HFFc6 (cell line): ENCODE data around the gene NLRC3. TPM values are rescaled to one million over a fixed set of nuclear protein-coding genes. Genes with fewer than 3 reads are reported as not detected.
A peak's percentile ranks its signal among the peaks of the same experiment; 100 is the strongest.
"Not testable (repeated sequence)": the region's sequence is repeated elsewhere in the genome, so short reads cannot be mapped to it uniquely, and the experiment has no call there.

Experiments used
- DNase-seq: peaks from one replicate; pipeline ENCODE4 v3.0.0-alpha.2; 2018
- H3K27ac Mint-ChIP-seq: 2 replicates; pipeline ENCODE4 v1.8.0; 2020; ENCODE audit warnings: mild to moderate bottlenecking, mixed read lengths
- H3K27me3 Mint-ChIP-seq: 2 replicates; pipeline ENCODE4 v1.8.0; 2021; ENCODE audit warnings: mild to moderate bottlenecking, moderate library complexity, mixed read lengths; ENCODE audit not compliant: insufficient read depth
- H3K36me3 Mint-ChIP-seq: 2 replicates; pipeline ENCODE4 v1.8.0; 2021; ENCODE audit warnings: low read depth, mixed read lengths
- H3K4me1 Mint-ChIP-seq: 2 replicates; pipeline ENCODE4 v1.8.0; 2020; ENCODE audit warnings: low read depth, mixed read lengths
- H3K4me3 Mint-ChIP-seq: 2 replicates; pipeline ENCODE4 v1.8.0; 2020; ENCODE audit warnings: mild to moderate bottlenecking, moderate library complexity, mixed read lengths
- H3K9me3 Mint-ChIP-seq: 2 replicates; pipeline ENCODE4 v1.8.0; 2020; ENCODE audit warnings: mild to moderate bottlenecking, mixed read lengths
- total RNA-seq, 6 experiments: library from RNA; stranded (reverse); fragmentation: NEBNext Ultra II Directional; extraction: Animal tissue kit (Norgen Biotek cat#: 25700); gene quantifications; 2 replicates in 1 of 6; 3 replicates in 5 of 6; pipeline ENCODE4 v1.2.3, GENCODE V29; 2021
- TF ChIP-seq, protein P1 (sequence below): fragments of 200-600 bp; sonication (generic); IDR thresholded peaks from 2 replicates; pipeline ENCODE4 v1.5.0; 2021; ENCODE audit warnings: antibody characterized with exemption, mild to moderate bottlenecking

Gene NLRC3
- total RNA-seq, 6 experiments from 2014 or later: not detected

DNA sequence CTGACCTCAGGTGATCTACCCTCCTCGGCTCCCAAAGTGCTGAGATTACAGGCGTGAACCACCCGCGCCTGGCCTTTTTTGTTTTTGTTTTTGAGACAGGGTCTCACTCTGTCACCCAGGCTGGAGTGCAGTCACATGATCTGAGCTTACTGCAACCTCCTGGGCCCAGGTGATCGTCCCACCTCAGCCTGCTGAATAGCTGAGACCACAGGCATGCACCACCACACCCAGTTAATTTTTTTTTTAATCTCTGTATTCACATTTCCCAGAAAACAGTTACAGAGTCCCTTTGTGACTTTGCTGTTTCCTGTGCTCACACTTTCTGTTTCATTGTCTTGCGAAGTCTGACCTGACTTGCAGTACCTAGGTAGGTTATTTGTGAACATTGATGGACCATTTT is 73.7 kb downstream of the NLRC3 start:
- Mint-ChIP-seq H3K9me3 (no peaks in the 10 kb centered on the region), H3K4me3 (no peak overlapping the region), H3K4me1 (peaks cover 19% of the 10 kb centered on the region), H3K27me3 (peaks cover 7% of the 10 kb centered on the region; the same call in 1 of the 2 replicates), H3K27ac (no peak overlapping the region), H3K36me3 (peaks cover 14% of the 10 kb centered on the region)
- TF ChIP-seq, protein P1, sequence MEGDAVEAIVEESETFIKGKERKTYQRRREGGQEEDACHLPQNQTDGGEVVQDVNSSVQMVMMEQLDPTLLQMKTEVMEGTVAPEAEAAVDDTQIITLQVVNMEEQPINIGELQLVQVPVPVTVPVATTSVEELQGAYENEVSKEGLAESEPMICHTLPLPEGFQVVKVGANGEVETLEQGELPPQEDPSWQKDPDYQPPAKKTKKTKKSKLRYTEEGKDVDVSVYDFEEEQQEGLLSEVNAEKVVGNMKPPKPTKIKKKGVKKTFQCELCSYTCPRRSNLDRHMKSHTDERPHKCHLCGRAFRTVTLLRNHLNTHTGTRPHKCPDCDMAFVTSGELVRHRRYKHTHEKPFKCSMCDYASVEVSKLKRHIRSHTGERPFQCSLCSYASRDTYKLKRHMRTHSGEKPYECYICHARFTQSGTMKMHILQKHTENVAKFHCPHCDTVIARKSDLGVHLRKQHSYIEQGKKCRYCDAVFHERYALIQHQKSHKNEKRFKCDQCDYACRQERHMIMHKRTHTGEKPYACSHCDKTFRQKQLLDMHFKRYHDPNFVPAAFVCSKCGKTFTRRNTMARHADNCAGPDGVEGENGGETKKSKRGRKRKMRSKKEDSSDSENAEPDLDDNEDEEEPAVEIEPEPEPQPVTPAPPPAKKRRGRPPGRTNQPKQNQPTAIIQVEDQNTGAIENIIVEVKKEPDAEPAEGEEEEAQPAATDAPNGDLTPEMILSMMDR: no peak
- DNase-seq: no peak

DNA sequence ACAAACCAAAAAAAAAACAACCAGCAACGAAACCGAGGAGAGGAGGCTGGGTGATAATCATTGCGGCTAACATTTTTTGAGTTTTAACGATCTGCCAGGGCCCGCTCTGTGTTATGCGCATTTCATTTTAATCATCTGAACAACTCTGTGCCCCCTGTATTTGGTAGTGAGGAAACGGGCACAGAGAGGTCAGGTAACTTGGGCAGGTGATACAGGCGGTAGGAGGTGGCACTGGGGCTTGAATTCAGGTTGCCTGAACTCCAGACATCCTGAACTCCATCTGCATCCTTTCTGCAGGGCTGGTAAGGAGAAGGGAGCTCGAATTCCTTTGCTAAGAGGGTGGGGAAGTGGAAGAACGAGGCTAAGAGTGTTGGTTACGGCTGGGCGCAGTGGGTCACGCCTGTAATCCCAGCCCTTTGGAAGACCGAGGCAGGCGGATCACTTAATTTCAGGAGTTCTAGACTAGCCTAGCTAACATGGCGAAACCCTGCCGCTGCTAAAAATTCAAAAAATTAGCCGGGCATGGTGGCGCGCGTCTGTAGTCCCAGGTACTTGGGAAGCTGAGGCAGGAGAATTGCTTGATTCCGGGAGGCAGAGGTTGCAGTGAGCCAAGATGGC is 75.3 kb downstream of the NLRC3 start:
- Mint-ChIP-seq H3K27me3 (peaks cover 7% of the 10 kb centered on the region; the same call in 1 of the 2 replicates), H3K4me3 (peak overlapping the region; percentile 93), H3K4me1 (peaks cover 19% of the 10 kb centered on the region), H3K9me3 (no peaks in the 10 kb centered on the region), H3K27ac (peak overlapping the region; percentile 87), H3K36me3 (peaks cover 7% of the 10 kb centered on the region)
- DNase-seq: no peak
- TF ChIP-seq, protein P1: no peak

DNA sequence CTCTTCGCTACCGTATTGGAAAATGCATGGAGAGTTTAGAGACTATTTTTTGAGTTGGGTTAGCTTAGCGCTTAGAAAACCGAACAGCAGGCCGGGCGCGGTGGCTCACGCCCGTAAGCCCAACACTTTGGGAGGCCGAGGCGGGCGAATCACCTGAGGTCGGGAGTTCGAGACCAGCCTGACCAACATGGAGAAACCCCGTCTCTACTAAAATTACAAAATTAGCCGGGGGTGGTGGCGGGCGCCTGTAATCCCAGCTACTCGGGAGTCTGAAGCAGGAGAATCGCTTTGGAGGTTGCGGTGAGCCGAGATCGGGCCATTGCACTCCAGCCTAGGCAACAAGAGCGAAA is 75.8 kb downstream of the NLRC3 start:
- not testable (repeated sequence) for H3K27me3 Mint-ChIP-seq, H3K9me3 Mint-ChIP-seq, DNase-seq, H3K36me3 Mint-ChIP-seq
- Mint-ChIP-seq H3K4me3 (peak overlapping the region; percentile 93), H3K27ac (peak overlapping the region; percentile 87), H3K4me1 (peaks cover 19% of the 10 kb centered on the region)

DNA sequence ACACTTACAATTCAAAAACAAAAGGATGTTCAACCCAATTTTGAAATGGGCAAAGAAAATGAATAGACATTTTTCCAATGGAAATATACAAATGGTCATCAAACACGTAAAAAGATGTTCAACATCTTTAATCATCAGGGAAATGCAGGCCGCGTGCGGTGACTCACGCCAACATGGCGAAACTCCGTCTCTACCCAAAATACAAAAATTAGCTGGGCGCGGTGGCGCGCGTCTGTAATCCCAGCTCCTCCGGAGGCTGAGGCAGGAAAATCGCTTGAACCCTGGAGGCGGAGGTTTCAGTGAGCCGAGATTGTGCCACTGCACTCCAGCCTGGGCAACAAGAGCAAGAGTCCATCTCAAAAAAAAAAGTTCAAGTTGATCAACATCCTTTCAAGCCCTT is 78.2 kb downstream of the NLRC3 start:
- Mint-ChIP-seq H3K36me3 (no peaks in the 10 kb centered on the region; the same call in none of the 2 replicates), H3K4me1 (peaks cover 19% of the 10 kb centered on the region), H3K27me3 (peaks cover 7% of the 10 kb centered on the region; the same call in 1 of the 2 replicates), H3K27ac (no peak overlapping the region), H3K9me3 (no peaks in the 10 kb centered on the region), H3K4me3 (no peak overlapping the region)
- TF ChIP-seq, protein P1: no peak
- DNase-seq: no peak

DNA sequence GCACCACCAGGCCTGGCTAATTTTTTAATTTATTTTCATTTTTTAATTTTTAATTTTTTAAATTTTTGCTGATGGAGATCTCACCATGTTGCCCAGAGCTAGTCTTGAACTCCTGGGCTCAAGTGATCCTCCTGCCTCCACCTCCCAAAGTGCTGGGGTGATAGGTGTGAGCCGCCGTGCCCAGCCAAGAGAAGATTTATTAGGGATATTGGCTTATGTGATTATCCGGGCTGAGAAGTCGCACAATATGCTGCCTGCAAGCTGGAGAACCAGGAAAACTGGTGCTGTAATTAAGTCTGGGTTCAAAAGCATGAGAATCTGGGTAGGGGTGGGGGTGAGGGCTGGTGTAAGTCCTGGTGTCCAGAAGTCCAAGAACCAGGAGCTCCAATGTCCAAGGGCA is 79.4 kb downstream of the NLRC3 start:
- peaks cover 9% of the 10 kb centered on the region; the same call in 1 of the 2 replicates for H3K27me3 Mint-ChIP-seq
- TF ChIP-seq, protein P1: no peak
- H3K36me3 Mint-ChIP-seq: no peaks in the 10 kb centered on the region; the same call in none of the 2 replicates
- H3K4me1 Mint-ChIP-seq: peaks cover 19% of the 10 kb centered on the region
- no peaks in the 10 kb centered on the region for H3K9me3 Mint-ChIP-seq
- H3K27ac Mint-ChIP-seq: no peak overlapping the region
- no peak overlapping the region for H3K4me3 Mint-ChIP-seq
- DNase-seq: no peak

DNA sequence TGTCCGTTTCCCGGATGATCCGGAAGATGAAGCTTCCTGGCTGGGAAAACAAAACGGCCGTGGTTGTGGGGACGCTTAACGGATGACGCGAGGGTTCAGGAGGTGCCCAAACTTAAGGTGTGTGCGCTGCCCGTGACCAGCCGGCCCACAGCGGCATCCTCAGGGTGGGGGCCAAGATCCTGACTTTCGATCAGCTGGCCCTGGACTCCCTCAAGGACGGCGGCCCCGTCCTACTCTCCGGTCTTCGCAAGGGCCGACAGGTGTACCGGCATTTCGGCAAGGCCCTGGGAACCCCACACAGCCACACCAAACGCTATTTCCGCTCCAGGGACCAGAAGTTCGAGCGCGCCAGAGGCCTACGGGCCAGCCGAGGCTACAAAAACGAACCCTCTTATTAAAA is 80.8 kb downstream of the NLRC3 start:
- TF ChIP-seq, protein P1: no peak
- Mint-ChIP-seq H3K36me3 (no peaks in the 10 kb centered on the region; the same call in 1 of the 2 replicates), H3K4me3 (no peak overlapping the region), H3K27me3 (peaks cover 9% of the 10 kb centered on the region; the same call in 1 of the 2 replicates), H3K9me3 (no peaks in the 10 kb centered on the region), H3K4me1 (peaks cover 5% of the 10 kb centered on the region), H3K27ac (no peak overlapping the region)
- no peak for DNase-seq
